ENCODE measurements around the gene DENND4A. TPM values are rescaled to one million over a fixed set of nuclear protein-coding genes. Genes with fewer than 3 reads are reported as not detected.

Gene DENND4A
- total and polyA plus RNA-seq, 11 donors: 2.7 to 26.6 (median 15.1) TPM

DNA sequence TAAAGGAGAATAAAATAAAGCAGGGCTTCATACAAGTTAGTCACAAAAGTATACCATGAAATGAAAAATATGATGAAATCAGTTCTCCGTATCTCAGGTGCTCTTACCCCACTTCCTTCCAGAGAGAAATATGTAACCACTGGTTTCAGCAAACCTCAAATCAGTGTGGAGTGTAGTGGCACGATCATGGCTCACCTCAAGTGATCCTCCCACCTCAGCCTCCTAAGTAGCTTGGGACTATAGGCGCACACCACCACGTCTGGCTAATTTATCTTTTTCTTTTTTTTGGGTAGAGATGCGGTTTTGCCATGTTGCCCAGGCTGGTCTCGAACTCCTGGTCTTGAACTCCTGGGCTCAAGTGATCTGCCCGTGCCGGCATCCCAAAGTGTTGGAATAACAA is 24.2 kb downstream of the DENND4A start:
- TF ChIP-seq POLR2A (IDR thresholded peaks at IDR 0.05): no peak
- TF ChIP-seq, protein P1, sequence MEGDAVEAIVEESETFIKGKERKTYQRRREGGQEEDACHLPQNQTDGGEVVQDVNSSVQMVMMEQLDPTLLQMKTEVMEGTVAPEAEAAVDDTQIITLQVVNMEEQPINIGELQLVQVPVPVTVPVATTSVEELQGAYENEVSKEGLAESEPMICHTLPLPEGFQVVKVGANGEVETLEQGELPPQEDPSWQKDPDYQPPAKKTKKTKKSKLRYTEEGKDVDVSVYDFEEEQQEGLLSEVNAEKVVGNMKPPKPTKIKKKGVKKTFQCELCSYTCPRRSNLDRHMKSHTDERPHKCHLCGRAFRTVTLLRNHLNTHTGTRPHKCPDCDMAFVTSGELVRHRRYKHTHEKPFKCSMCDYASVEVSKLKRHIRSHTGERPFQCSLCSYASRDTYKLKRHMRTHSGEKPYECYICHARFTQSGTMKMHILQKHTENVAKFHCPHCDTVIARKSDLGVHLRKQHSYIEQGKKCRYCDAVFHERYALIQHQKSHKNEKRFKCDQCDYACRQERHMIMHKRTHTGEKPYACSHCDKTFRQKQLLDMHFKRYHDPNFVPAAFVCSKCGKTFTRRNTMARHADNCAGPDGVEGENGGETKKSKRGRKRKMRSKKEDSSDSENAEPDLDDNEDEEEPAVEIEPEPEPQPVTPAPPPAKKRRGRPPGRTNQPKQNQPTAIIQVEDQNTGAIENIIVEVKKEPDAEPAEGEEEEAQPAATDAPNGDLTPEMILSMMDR (IDR thresholded peaks at IDR 0.05): no peak
- Histone ChIP-seq H3K4me1 (peaks cover 0 to 18% (median 4%) of the 10 kb centered on the region in 12 donors), H3K9me3 (no peaks in the 10 kb centered on the region), H3K27ac (no peak overlapping the region), H3K4me3 (no peak overlapping the region), H3K36me3 (no peaks in the 10 kb centered on the region), H3K27me3 (no peaks in the 10 kb centered on the region)
- no peak for ATAC-seq
- 93 to 97% (median 94%) methylated on average over 8 of the region's 8 CpGs for WGBS, 4 donors
- no peak for DNase-seq
- intact Hi-C loops (cut with DNase I): no loop called here

DNA sequence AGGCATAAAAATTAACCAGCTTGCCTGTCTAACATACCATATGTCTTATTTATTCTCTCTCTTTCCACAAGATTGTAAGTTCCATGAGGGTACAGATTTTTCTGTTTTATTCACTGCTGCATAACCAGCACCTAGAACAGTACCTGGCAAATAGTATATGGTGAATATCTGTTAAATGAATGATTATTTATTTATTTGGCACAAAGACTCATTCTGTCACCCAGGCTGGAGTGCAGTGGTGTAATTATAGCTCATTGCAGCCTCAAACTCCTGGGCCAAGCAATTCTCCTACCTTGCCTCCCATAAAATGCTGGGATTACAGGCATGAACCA is 24.9 kb downstream of the DENND4A start:
- intact Hi-C loops (cut with DNase I): no loop called here
- peak in 1 of 4 donors; percentile 24 for ATAC-seq
- TF ChIP-seq, protein P1 (IDR thresholded peaks at IDR 0.05): no peak
- no peak for TF ChIP-seq POLR2A (IDR thresholded peaks at IDR 0.05)

DNA sequence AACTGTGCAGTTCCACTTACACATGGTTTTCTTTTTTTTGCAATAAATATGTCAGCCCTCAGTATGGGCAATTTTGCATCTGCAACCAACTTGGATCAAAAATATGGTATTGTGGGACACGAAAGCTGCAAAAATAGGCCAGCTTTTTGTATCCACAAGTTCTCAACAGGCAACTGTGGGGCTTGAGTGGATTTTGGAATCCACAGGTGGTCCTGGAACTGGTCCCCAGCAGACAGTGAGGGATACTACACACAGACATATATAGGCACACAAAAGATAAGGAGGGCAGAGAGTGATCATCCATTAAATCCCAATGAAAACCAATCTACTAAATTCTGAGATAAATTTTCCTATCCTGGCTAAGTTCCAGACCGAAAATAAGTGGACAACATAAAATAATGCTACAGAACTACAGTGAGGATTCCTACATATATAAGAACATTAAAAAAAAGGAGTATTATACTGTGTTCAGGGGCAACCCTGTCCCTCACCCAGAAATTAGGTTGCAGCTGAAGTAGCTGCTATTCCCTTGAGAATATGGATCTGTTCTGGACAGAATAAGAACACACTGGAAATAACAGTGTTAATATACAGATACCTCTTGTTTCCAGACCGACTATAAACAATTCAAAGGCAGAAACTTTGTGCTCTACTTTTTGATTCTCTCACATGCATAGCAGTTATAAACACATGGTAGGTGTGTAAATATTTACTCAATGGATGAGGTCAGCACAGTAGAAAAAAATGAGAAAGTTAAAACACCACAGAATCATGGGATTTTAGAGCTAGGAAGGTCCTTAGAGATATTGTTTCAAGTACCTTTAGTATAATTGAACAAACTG is 25.4 kb downstream of the DENND4A start:
- Histone ChIP-seq H3K27ac (no peak overlapping the region), H3K4me3 (no peak overlapping the region), H3K9me3 (no peaks in the 10 kb centered on the region), H3K36me3 (no peaks in the 10 kb centered on the region), H3K4me1 (peaks cover 0 to 18% (median 4%) of the 10 kb centered on the region in 12 donors), H3K27me3 (no peaks in the 10 kb centered on the region)
- ATAC-seq (no peak), DNase-seq (no peak)
- intact Hi-C loops (cut with DNase I): no loop called here
- 70 to 79% (median 74%) methylated on average over 3 of the region's 3 CpGs for WGBS, 4 donors
- TF ChIP-seq POLR2A (IDR thresholded peaks at IDR 0.05): no peak
- TF ChIP-seq, protein P1 (IDR thresholded peaks at IDR 0.05): no peak

More for the DNA sequence above, 24.9 kb downstream of the DENND4A start:
- DNase-seq: no peak
- no peak overlapping the region for H3K4me3 ChIP-seq
- H3K4me1 ChIP-seq: peaks cover 0 to 18% (median 4%) of the 10 kb centered on the region in 12 donors
- H3K36me3 ChIP-seq: no peaks in the 10 kb centered on the region
- no peak overlapping the region for H3K27ac ChIP-seq
- no peaks in the 10 kb centered on the region for H3K9me3 ChIP-seq
- H3K27me3 ChIP-seq: no peaks in the 10 kb centered on the region

DNA sequence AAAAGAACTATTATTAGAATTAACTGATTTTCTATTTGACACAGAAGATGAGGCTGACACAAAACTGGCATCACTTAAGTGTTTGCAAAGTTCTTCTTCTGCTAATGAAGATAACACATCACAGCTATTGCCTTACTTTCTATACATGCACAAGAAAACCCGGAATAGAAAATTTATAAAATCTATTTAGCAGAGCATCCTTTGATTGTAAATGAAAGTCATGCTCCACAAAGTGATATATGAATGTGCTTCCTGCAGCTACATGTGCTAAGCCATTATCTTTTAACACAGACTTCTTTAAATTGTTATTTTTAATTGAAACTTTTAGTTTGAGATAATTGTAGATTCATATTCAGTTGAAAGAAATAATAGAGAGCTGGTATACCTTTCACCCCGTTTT is 27.0 kb downstream of the DENND4A start:
- no peak overlapping the region for H3K27ac ChIP-seq
- 61 to 77% (median 73%) methylated on average over 2 of the region's 2 CpGs for WGBS, 4 donors
- intact Hi-C loops (cut with DNase I): no loop called here
- H3K4me1 ChIP-seq: peaks cover 0 to 18% (median 5%) of the 10 kb centered on the region in 12 donors
- no peaks in the 10 kb centered on the region for H3K9me3 ChIP-seq
- ATAC-seq: no peak
- H3K36me3 ChIP-seq: peaks cover 0 to 3% (median 0%) of the 10 kb centered on the region in 9 donors
- H3K4me3 ChIP-seq: no peak overlapping the region
- no peak for DNase-seq
- no peaks in the 10 kb centered on the region for H3K27me3 ChIP-seq
- TF ChIP-seq, protein P1 (IDR thresholded peaks at IDR 0.05): no peak
- no peak for TF ChIP-seq POLR2A (IDR thresholded peaks at IDR 0.05)
